HL-60/S4 treated with phorbol 12-myristate 13-acetate at 8.2 ng/mL for 4 days and 3 days (cell line): Measurements from ENCODE around the gene SNRNP27.

ENCODE experiments used
- in situ Hi-C: fragments of 300-500 bp; cut with MboI; formaldehyde crosslinking; loops from 2 replicates; pipeline ENCODE4 v1.15.0; 2022; ENCODE audit warnings: low sequenced_read_pairs

Gene SNRNP27

DNA sequence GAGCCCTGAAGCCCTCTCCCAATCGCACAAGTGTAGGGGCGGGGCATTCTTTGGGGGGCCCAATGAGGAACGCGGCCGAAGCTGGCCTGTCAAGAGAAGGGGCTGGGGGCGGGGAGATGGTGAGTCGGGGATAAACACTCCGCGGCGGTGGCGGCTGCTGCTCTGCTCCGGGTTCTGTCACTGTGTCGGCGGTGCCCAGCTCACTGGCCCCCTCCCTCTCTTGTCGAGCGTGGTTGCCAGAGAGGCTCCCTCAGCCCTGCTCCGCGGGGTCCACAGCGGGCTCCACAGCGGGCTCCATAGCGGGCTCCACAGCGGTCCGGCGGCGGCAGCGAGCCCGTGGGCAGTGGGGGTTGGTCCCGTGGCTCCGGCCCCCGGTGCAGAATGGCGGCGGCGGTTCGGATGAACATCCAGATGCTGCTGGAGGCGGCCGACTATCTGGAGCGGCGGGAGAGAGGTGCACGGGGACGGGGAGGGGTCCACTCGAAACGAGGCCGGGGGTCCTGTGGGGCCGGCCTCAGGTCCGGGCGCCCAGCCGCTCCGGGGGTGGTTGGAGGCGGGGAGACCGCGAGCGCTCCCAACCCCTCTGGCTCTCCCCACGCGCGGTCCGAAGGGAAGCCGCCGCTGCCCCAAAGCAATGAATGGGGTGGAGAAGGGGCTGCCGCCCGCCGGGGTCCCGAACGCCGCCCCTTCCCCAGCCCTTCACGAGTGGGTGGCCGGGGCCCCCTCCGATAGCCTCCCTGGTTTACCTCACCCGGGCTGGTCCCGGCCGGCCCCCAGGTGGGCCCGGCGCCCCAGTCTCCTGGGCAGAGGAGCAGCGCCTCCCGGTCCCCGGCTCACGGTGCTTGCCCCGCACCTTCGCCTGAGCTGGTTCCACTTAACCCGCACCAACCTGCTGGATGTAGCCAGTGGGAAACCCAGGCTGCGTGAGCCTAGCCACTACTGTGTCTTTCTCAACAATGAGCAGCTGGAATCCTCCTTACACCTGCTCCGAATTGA, 21.5 kb downstream of the SNRNP27 start, which contains the start of gene MXD1:
TSS of gene MXD1 (plus strand) at position 160 of the 996 bp plus-strand sequence. CDS start at position 382, 222 bp downstream.
- in situ Hi-C loops, result no loop called here

GRCh38 chr2:69916106-69916505, 22.4 kb downstream of the SNRNP27 start:
- in situ Hi-C loops, result no loop called here

DNA sequence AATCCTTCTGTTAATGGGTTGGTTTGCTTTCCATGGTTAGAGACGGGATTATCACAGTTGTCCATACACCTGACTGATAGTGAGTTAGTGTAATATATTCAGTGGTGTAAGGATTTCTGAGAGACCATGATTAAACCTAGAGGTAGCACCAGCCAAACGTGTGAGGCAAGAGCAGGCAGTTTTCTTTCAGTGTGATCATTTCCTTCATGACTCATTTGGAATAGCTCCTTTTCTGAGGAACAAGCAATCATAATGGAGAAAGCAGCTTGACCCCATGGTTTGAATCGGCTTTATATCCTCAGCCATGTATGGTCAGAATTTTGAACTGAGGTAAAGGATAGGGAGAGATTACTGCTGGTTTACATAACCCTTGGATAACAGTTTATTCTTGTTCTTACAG, 24.1 kb downstream of the SNRNP27 start:
- in situ Hi-C loops, result no loop called here

DNA sequence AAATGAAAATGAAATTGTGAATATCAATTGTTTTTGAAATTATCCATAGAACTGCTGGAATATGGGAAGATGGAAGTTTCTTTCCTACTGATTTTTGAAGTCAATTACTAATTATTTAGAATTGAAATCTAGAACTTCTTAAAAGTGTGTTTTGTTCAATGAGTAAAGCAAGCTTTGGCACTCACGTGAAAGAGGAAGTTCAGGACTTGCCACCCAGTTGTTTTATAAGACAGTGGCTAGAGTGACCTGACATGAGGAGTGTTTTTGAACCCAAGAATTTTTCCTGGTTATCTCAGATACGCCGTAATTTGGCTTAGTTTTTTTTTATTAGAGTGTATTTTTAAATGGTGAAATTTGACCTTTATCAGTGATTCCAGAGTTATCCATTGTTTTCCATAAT, 24.6 kb downstream of the SNRNP27 start:
- in situ Hi-C loops, result no loop called here

GRCh38 chr2:69923116-69923515, 29.4 kb downstream of the SNRNP27 start:
- in situ Hi-C loops, result no loop called here

GRCh38 chr2:69926849-69927515, 33.2 kb downstream of the SNRNP27 start:
- in situ Hi-C loops, result loop anchor here (25.0 kb wide), 1 partner anchor 135 kb away; no protein-coding TSS in a partner anchor

DNA sequence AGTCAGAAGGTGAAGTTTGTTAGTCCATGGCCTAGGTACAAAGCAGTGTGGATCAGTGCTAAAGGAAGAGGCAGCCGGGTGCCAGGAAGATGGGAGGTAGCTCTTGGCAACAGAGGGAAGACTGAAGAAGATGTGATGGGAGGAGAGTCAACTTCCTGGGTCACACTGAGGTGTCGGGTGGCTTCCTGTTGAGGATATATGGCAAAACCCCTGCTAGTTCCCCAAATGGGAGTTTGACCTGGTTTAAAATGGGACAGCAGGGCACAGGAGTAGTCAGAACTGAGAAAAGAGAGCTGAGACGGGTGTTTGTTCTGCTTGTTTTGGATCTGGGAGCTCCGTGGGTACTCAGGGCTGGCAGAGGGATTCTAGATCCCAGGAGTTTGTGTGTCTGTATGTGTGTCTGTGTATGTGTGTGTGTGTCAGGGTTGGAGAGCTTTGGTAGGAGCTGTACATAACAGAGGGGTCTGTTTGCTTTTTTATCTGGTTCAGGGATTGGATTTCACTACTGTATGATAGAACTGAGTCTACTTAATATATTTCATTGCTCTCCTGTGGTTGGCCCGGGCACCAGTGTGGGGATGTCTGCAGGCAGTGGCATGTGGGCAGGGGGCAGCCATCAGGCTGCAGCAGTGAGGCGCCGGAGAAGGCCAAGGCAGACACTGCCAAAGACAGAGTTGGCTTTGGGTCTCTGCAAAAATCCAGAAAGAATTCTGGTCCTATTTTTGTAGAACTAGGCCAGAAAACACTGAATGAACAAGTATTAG, 38.3 kb downstream of the SNRNP27 start:
- in situ Hi-C loops, result loop anchor here (25.0 kb wide), 1 partner anchor 130 kb away; no protein-coding TSS in a partner anchor

DNA sequence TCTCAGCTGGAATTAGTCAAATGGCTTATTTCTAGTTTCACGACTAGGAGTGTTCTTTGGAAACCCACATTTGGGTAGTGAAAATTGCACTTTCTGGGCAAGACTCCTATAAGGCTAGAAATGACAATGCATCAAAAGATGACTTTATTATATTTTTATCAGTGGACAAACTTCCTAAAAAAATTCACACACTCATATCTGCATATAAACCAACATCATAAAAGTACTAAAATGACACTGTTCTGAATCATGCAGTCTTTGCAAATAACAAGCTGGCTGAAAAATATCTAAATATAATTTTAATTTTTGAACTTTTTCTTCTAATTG, 38.8 kb downstream of the SNRNP27 start:
- in situ Hi-C loops, result loop anchor here (25.0 kb wide), 1 partner anchor 130 kb away; no protein-coding TSS in a partner anchor

GRCh38 chr2:69933254-69933828, 39.6 kb downstream of the SNRNP27 start:
- in situ Hi-C loops, result loop anchor here (25.0 kb wide), 1 partner anchor 129 kb away; no protein-coding TSS in a partner anchor

DNA sequence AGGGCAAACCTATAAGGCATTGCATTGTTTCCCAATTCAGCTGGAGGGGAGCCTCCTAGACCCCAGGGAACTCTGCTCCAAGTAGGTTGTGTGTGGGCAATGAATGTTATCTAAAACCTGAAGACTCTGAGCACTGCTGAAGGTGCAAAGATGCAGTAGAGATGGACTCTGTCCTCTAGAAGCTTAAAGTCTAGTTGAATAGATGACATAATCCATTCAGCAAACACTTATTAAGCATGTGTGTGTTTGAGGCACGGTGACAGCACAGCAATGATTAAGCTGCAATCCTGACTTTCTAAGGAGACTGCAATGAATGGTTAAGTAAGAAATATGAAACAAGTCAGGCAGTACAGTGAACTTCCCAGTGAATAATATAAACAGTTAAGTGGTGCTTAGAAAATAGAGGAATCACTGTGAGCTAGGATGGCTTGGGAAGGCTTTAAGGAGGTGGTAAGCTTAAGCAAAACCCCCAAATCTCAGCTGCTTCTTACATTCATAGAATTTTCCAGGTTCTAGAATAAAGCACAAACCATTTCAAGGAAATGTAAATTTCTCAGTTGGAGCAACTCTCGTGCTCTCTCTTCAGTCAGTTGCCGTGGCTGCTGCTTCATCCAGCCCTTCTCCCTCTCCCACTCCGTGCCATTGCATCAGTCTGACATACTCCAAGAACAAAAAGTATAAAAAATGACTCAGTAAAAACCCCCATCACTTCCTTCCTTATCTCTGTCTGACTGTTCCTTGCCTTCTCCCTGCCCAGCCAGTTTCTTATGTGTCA, 40.3 kb downstream of the SNRNP27 start:
- in situ Hi-C loops, result loop anchor here (25.0 kb wide), 1 partner anchor 128 kb away; no protein-coding TSS in a partner anchor

DNA sequence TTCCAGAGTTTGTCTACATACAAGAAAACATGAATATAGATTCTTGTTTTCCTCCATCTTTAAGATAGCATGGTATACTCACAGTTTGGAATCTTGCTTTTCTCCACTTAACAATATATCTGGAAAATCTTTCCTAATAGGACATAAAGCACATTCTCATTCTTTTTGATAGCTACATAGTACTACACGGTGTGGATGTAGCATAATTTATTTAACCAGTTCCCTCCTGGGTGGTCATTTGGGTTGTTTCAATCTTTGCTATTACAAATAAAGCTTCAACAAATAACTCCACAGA, 40.8 kb downstream of the SNRNP27 start:
- in situ Hi-C loops, result loop anchor here (25.0 kb wide), 1 partner anchor 128 kb away; no protein-coding TSS in a partner anchor

DNA sequence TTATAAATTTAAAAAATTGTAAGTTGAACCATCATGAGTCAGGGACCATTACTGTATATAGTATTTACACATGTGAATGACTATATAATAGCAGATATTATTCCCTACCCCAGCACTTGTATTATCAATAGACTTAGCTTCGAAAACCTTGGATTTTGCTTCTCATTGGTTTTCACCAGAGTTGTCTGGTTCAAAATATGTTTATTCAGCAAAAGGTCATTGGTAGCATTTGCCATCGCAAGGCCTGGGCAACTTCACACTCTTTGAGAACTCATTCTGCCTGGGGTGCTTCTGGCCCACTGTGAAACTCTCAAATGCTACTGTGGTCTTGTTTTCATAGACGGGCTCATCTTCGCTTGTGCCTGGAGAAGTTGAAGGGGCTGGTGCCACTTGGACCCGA, 41.3 kb downstream of the SNRNP27 start:
- in situ Hi-C loops, result loop anchor here (25.0 kb wide), 1 partner anchor 127 kb away; no protein-coding TSS in a partner anchor

GRCh38 chr2:69936906-69937305, 43.1 kb downstream of the SNRNP27 start:
- in situ Hi-C loops, result loop anchor here (25.0 kb wide), 1 partner anchor 125 kb away; no protein-coding TSS in a partner anchor

DNA sequence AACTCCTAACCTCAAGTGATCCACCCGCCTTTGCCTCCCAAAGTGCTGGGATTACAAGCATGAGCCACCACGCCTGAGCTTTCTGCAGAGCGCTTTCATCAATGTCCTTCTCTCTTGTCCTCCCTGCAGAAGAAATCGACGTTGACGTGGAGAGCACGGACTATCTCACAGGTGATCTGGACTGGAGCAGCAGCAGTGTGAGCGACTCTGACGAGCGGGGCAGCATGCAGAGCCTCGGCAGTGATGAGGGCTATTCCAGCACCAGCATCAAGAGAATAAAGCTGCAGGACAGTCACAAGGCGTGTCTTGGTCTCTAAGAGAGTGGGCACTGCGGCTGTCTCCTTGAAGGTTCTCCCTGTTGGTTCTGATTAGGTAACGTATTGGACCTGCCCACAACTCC, 44.2 kb downstream of the SNRNP27 start:
- in situ Hi-C loops, result loop anchor here (25.0 kb wide), 1 partner anchor 124 kb away; no protein-coding TSS in a partner anchor

DNA sequence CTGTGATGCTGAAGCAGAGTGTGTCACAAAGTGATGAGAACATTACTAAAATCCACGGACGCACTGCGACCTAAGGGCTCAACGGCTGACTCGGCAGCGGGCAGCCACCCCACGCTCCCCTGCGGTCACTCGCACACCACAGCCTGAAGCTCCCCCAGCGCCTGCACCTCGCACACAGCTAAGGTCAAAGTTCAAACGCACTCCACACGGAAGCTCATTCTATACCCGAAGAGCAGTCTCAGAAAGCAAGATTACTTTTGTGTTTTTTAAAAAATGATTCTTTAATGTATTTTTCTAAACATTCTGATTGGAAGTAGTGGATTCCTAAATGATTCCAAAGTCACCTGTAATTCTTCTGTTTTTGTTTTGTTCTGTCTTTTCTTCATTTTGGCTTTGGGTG, 46.0 kb downstream of the SNRNP27 start:
- in situ Hi-C loops, result loop anchor here (25.0 kb wide), 1 partner anchor 123 kb away; no protein-coding TSS in a partner anchor

- in situ Hi-C loops, result loop anchor here (25.0 kb wide), 1 partner anchor 122 kb away; no protein-coding TSS in a partner anchor
Observed at GRCh38 chr2:69940691-69941090, 46.9 kb downstream of the SNRNP27 start.

- in situ Hi-C loops, result loop anchor here (25.0 kb wide), 1 partner anchor 119 kb away; no protein-coding TSS in a partner anchor
Observed at GRCh38 chr2:69943000-69943842, 49.5 kb downstream of the SNRNP27 start.

DNA sequence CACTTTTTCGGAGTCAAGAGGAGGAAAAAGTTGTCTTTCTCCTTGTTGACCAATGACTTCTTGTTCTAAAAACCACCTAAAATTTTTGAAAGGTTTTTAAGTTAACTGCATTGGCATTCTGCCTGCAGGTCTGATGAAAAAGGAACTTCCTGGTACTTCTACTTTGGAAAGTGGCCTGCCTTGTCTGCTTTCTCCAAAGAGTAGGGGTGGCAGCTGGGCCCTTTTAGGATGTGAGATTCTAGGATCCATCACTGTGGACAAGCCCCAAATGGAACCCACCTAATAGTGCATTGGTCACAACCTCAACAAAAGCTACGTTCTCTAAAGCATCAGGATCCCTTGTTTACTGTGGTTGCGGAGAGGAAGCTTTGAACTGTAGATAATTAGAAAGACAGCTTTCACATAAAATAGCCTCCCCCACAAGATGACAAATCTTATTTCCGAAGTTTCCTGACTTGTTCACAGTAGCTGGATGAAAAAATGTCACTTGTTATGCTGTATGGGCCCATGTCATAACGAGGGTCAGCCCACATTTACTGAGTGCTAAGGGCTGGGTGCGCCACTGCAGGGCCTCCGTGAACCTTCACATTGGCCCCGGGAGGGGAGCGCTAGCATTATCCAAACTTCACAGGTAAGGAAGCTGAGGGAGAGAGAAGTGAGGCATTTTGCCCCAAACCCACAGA, 50.2 kb downstream of the SNRNP27 start:
- in situ Hi-C loops, result loop anchor here (25.0 kb wide), 1 partner anchor 118 kb away; no protein-coding TSS in a partner anchor
